HG02870 (cell line): ENCODE results near the gene KLHL29.

Source experiments
- ATAC-seq: cut with Tn5 transposase; IDR thresholded peaks from one replicate; pipeline ENCODE4 v1.9.1; 2021; ENCODE audit warnings: mild to moderate bottlenecking, moderate library complexity; ENCODE audit not compliant: unreplicated experiment

KLHL29 gene

DNA sequence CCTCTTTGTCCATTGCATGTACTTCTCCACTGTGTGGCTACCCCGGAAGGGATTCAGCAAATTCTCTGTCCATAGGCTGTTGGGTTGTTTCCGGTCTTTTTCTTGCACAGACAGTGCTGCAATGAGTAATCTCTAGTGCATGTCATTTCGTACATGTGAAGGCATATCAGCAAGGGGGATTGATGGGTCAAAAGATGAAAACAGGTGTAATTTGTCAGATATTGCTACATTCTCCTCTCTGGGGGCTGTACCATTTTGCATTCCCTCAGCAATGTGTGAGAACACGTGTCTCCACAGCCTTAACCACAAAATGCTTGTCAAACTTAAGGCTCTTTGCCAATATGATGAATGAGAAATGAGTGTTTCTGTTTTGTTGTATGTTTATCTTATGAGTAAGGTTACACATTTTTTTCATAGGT lies 60.5 kb downstream of the KLHL29 start:
- ATAC-seq, result peak; percentile 37

GRCh38 chr2:23446916-23447315 lies 61.9 kb downstream of the KLHL29 start:
- ATAC-seq, result no peak

GRCh38 chr2:23447405-23447804 lies 62.4 kb downstream of the KLHL29 start:
- ATAC-seq, result no peak

DNA sequence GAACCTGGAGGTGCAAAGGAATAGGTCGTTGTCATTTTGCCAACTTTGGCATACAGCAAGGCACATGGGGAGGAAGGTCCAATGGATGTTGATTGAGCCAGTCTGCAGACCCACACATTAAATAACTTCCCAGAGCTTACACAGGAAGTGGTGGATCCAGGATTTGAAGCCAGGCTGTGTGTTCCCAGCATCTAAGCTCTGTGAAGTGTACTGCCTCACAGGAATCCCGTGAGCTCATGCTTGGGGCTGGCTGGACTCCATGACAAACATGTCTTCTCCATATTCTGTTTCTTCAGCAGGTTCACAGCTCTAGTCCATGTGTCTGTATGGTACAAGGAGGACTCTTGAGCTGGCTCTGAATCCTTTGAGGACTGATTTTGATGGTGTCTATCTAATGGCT lies 63.9 kb downstream of the KLHL29 start:
- no peak for ATAC-seq

DNA sequence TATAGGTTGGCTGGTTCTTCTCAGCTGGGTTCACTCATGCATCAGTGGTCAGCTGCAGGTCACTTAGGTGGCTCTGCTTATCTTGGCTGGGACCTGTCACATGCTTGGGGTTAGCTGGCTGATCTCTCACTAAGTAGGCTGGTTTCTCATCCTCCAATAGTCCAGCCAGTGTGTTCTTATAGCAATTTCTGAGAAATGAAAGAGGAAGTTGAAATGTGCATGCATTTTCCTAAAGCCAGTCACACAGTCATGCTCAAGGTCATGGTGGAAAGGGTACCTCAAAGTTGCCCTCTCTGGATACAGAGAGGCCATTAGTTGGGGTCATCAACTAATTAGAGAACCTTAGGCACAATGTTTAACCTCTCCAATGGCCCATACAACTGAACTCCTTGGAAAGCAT lies 64.4 kb downstream of the KLHL29 start:
- ATAC-seq, result peak; percentile 83

DNA sequence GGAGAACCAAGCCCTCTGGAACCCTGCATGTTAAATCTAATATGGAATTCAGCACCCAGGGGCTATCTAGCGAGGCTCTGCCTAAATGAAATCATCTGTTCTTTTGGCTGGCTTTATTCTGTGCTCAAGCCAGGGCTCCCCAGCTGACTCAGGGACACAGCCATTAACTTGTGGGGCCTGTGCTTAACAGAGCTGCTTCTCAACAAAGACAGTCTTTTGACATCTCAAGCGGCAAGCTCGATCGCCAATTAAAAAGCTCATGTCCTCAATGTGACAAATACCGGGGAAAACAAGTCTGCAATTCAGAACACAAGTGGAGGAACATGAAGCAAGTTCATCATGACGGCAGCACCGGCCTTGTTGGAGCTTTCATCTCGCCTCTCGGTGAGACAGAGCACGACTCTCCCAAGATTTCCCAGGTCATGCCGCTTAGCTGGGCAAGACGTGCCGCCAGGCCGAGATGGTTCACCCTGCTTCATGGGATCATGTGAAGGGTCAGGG lies 64.9 kb downstream of the KLHL29 start:
- ATAC-seq, result no peak

GRCh38 chr2:23452372-23452771 lies 67.4 kb downstream of the KLHL29 start:
- ATAC-seq, result no peak

GRCh38 chr2:23452853-23453420 lies 68.0 kb downstream of the KLHL29 start:
- peak; percentile 35 for ATAC-seq

GRCh38 chr2:23453432-23453831 lies 68.5 kb downstream of the KLHL29 start:
- ATAC-seq, result no peak

DNA sequence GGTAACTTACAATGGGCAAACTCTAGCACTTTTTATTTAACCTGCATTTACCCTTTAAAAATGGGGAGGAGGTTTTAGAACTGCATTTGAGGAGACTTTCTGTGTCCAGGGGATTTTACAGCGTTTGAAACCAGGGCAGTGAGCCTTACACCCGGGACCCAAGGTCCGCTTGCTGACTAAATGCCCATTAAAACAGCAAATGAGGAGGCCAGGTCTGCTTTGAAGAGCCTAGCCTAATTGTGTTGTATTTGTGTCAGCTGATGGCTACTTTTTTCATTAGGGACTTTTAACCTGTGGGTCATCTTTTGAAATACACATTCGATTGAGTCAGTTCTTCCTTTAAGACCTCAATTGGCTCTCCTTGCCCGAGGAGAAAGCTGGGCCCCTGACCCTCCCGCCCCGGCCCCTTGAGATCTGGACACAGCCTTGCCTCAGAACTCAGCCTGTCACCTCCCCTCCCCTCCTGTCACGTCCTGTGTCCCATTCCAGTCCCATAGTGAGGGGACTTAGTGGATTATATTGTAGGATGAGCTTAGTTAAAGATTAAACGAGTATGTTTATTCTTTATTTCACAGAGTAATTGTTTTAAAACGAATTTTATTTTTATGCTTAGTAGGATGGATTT lies 69.0 kb downstream of the KLHL29 start:
- no peak for ATAC-seq

DNA sequence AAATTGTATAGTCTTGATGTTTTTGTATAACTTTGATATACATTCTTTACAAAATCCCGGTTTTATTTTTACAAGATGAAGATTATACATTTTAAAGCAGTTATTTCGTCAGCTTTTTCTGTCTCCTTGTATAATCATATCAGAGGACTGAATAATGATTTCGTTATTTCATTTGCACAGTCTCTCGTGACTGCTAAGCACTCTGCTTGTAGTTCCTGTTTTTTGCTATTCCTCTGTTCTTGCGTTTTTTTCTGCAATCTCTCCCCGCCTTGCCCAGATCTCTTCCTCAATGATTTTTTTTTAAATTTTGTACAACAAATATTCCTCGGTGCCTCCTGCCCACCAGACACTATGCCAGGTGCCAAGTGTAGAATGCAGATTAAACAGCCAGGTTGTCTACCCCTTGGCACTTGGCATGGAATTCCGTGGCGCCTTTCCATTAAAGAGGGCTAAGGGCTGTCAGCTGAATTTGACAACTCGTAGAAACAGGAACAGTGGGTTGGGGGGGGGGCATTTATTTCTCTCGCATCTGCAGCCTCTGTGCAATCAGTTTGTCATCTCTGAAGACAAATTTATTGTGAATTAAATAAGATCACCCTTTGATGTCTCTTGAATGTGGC lies 69.6 kb downstream of the KLHL29 start:
- ATAC-seq, result no peak

DNA sequence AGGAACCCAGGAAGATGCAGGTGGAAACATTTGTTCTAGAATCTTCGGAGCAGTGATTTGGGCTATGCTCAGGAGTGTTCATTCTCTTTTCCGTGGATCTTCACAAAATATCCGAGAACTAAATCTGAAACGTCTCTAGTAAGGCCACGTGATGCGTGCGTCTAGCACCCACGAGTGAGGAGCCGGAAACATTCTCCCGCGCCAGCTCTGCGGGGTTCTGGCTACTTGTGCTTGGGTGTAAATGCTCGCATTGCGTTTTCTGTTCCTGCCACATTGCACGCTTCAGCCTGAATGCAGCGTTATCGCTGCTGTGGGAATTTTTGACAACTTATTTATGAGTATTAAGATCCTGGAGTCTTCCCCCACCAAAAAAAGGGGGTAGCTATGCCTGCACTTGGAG lies 71.4 kb downstream of the KLHL29 start:
- no peak for ATAC-seq

DNA sequence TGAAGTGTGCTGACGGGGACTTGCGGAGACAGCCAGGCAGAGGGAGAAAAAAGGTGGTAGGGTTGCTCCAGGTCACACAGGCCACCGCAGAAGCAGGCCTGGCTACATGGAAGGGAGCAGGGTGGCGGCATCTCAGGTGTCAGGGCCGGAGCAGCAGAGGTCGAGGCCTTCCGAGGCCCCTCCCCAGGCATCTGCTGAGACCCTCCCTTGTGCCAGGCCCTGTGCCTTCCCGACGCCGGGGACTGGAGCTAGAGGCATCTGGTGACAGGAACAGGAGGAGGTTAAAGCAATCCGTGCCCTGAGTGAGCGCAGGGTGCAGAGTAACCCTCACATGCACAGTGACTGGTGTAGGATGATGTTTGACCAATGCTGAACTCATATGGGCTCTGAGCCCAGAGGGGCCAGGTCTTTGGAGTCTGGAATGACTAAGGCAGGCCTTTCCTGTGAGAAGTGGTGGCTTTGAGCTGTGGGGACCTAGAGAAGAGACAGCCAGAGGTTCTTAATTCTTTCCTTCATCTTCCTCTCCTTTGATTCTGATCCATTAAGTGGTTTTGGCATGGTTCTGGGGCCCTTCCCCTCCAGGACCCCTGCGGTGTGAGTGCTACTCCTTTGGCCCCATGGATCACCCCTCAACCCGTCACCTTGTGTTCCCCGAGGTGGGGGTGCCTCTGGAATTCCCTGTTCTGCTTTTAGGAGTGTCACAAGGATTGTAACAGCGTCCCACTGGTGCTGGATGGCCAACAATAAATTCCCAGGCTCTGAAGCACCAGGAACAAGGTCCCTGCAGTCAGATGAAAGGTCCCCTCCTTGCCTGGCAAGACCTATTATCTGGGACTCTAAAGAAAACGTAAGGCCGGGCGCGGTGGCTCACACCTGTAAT lies 72.1 kb downstream of the KLHL29 start:
- no peak for ATAC-seq

DNA sequence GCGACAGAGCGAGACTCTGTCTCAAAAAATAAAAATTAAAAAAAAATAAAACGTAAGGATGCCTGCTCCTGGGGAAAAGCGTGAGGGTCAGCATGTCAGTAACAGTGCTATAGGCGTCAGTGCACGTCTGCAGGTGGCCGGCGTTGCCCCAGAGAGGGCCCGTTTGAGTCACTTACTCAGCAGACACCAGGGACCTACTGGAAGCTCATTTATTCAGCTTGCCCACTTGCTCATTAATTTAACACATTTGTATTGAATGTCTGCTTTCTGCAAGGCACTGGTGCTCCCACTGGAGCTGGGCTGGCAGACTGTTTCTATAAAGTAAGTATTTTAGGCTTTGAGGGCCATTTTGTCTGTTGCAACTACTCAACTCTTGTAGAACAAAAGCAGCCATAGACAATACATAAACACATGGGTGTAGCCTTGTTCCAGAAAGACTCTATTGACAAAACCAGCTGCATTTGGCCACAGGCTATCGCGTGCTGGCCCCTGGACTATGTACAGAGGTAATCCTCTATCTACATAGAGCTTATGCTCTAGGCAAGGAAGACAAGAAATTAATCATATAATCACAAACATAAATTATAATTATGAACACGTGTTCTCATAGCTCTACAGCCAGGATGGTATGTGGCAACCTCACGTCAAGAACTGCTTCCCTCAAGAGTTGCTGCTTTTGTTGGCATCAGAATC lies 73.2 kb downstream of the KLHL29 start:
- ATAC-seq, result no peak

DNA sequence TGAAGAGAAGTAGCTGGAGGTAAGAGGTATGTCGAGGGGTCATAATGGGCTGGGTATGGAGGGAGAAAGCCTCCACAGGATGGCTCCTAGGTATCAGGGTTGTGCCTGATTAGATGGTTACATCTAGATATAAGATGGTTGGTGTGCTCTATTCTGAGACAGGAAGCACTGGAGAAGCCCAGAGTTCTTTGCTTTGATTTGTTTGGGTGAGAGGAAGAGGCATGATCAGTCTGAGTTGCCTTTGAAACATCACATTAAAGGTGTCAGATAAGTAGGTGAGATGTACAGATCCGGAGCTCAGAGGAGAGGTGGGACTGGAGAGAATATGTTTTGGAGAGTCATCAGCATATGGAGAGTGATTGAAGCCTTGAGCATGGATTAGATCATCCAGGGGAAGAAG lies 74.1 kb downstream of the KLHL29 start:
- ATAC-seq, result no peak

- peak; percentile 57 for ATAC-seq
Observed at GRCh38 chr2:23460228-23460627, 75.2 kb downstream of the KLHL29 start.

- no peak for ATAC-seq
Observed at GRCh38 chr2:23460993-23461392, 76.0 kb downstream of the KLHL29 start.

DNA sequence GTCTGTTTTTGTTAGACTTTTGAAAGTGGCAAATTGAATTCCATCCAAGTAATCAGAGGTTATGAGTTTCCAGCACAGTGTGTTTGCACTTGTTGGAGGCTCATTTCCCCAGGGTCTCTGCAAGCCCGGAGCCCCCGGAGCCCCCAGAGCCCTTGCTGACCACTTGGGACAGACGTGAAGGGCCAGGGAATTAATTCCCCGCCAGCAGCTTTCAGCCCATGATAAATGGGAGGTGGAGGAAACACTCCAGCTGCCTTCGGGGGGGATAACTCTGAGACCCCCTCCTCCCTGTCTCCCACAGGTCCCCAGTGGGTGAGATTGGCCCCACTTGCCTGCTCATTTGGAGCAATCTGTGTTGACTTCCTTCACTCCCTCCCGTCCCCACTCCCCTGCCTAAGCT lies 79.2 kb downstream of the KLHL29 start:
- no peak for ATAC-seq

DNA sequence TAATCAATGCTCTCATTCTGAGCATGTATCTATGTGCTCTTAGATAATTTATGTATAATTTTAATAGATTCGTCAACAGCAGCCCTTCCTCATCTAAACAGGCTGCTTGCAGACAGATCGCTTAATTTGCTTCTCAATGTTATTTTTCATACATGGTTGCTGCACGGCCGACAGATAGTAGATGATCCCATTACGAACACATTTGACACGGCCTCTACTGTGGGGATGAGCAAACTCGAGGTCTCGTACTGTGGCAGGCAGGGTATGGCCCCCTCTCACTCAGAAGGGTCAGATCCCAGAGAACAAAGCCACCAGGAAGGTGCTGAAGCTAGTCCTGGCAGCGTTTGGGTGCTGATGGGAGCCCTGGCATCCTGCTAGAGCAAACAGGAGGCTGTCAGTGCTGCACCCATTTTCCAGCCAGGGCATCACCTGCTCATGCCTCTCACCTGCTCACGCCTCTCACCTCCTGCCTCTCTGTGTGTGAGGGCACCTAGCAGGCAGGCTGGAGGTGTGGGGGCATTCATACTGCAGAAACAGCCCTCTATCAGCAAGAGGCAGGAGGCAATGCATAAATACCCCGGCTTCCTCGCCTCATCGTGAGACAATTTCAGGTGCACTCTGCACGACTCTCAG lies 80.0 kb downstream of the KLHL29 start:
- no peak for ATAC-seq

GRCh38 chr2:23465936-23466335 lies 81.0 kb downstream of the KLHL29 start:
- ATAC-seq, result no peak
